Measurements from ENCODE around the gene CDKN2A. TPM values are rescaled to one million over a fixed set of nuclear protein-coding genes. Genes with fewer than 3 reads are reported as not detected.

The CDKN2A gene
- polyA plus RNA-seq, 1 of the 3 experiments (the other 2 are of a cell fraction): 41.4 TPM

- ChIA-PET CTCF (interaction anchor here (1.3 to 5.9 kb wide), 5 partner anchors 10 to 182 kb away, joined by 3 to 60 read pairs (median 5); partner anchors contain the start of gene CDKN2B), POLR2A (interaction anchor here (0.6 kb wide), 1 partner anchor 188 kb away, joined by 3 read pairs; no protein-coding TSS in a partner anchor)
- H3K9me3 ChIP-seq: no peaks in the 10 kb centered on the region
- H3K79me2 ChIP-seq (ENCODE audit: insufficient read depth): no peaks in the 10 kb centered on the region; the same call in 1 of the 2 replicates
- DNase-seq: peak; percentile 68
- no peaks in the 10 kb centered on the region for H3K27me3 ChIP-seq (ENCODE audit: insufficient read depth)
- H3K9me2 ChIP-seq: no peaks in the 10 kb centered on the region
- peak; percentile 28; the same call in 1 of the 2 replicates for TF ChIP-seq CTCF (IDR thresholded peaks at IDR 0.05)
- TF ChIP-seq NFIC (IDR thresholded peaks at IDR 0.05; ENCODE audit: borderline replicate concordance): 0 out of 2 replicates have a peak, but pooled peaks have one; percentile 2
- TF ChIP-seq POLR2AphosphoS5 (IDR thresholded peaks at IDR 0.05; ENCODE audit: low read depth, low read length): no peak
- H3K9ac ChIP-seq: peak overlapping the region; percentile 75
- H4K20me1 ChIP-seq (ENCODE audit: insufficient read depth): no peaks in the 10 kb centered on the region
- peak overlapping the region; percentile 30 to 72; a peak in 2 of 4 replicates for H3K27ac ChIP-seq (ENCODE audit: low read depth in 2 of 2, low read length in 1 of 2)
- peak overlapping the region; percentile 89 to 92 for H3K4me3 ChIP-seq (ENCODE audit: low read depth in 2 of 2, low read length in 1 of 2)
- peak overlapping the region; percentile 94 for H3K4me2 ChIP-seq
- WGBS (ENCODE audit: low lambda C conversion rate): 51% methylated on average over 29 of the region's 54 CpGs
- H2AFZ ChIP-seq (ENCODE audit: low read depth): peak overlapping the region; percentile 99
- H3K36me3 ChIP-seq (replicated peaks in 1 of 2; ENCODE audit: control insufficient read depth in 1 of 2, insufficient read depth in 2 of 2, low read length in 1 of 2): no peaks in the 10 kb centered on the region
- peaks cover 6% of the 10 kb centered on the region for H3F3A ChIP-seq (replicated peaks; ENCODE audit: insufficient read depth)
- H3K4me1 ChIP-seq (ENCODE audit: control insufficient read depth in 1 of 2, insufficient read depth in 2 of 2, low read depth in 1 of 2, low read length in 1 of 2): peaks cover 0 to 6% of the 10 kb centered on the region in 2 experiments; a peak in 2 of 4 replicates
These were observed 1.6 kb upstream of the CDKN2A start for GRCh38 chr9:21995666-21996398.

- DNase-seq: peak; percentile 79
- CTCF ChIA-PET: interaction anchor here (1.3 to 5.9 kb wide), 5 partner anchors 10 to 181 kb away, joined by 3 to 60 read pairs (median 5); partner anchors contain the start of gene CDKN2B
- no peaks in the 10 kb centered on the region for H3K9me3 ChIP-seq
- H3K4me3 ChIP-seq (ENCODE audit: low read depth in 2 of 2, low read length in 1 of 2): peak overlapping the region; percentile 89 to 92
- H4K20me1 ChIP-seq (ENCODE audit: insufficient read depth): no peaks in the 10 kb centered on the region
- no peaks in the 10 kb centered on the region; the same call in 1 of the 2 replicates for H3K79me2 ChIP-seq (ENCODE audit: insufficient read depth)
- peak overlapping the region; percentile 94 for H3K4me2 ChIP-seq
- no peaks in the 10 kb centered on the region for H3K36me3 ChIP-seq (replicated peaks in 1 of 2; ENCODE audit: control insufficient read depth in 1 of 2, insufficient read depth in 2 of 2, low read length in 1 of 2)
- H3K9ac ChIP-seq: peak overlapping the region; percentile 75
- peak overlapping the region; percentile 64 to 72; a peak in 3 of 4 replicates for H3K27ac ChIP-seq (ENCODE audit: low read depth in 2 of 2, low read length in 1 of 2)
- no peaks in the 10 kb centered on the region for H3K27me3 ChIP-seq (ENCODE audit: insufficient read depth)
- WGBS (ENCODE audit: low lambda C conversion rate): 2% methylated on average over 42 of the region's 56 CpGs
- peaks cover 6% of the 10 kb centered on the region for H3F3A ChIP-seq (replicated peaks; ENCODE audit: insufficient read depth)
- H2AFZ ChIP-seq (ENCODE audit: low read depth): peak overlapping the region; percentile 99
- POLR2A ChIA-PET: interaction anchor here (0.6 to 1.3 kb wide), 2 partner anchors 14 to 188 kb away, joined by 3 read pairs; partner anchors contain the start of gene CDKN2B
- H3K9me2 ChIP-seq: no peaks in the 10 kb centered on the region
- H3K4me1 ChIP-seq (ENCODE audit: control insufficient read depth in 1 of 2, insufficient read depth in 2 of 2, low read depth in 1 of 2, low read length in 1 of 2): peaks cover 0 to 6% of the 10 kb centered on the region in 2 experiments; a peak in 2 of 4 replicates
- TF ChIP-seq MAX (IDR thresholded peaks at IDR 0.05; ENCODE audit: low read depth) (peak; percentile 42), CTCF (IDR thresholded peaks at IDR 0.05) (0 out of 2 replicates have a peak, but pooled peaks have one; percentile 3), ELF1 (IDR thresholded peaks at IDR 0.05) (no peak), NFIC (IDR thresholded peaks at IDR 0.05; ENCODE audit: borderline replicate concordance) (0 out of 2 replicates have a peak, but pooled peaks have one; percentile 3), GABPA (IDR thresholded peaks at IDR 0.05; ENCODE audit: low read depth) (no peak), EZH2phosphoT487 (IDR thresholded peaks at IDR 0.05; ENCODE audit: borderline replicate concordance, low read depth) (no peak), SMC3 (IDR thresholded peaks at IDR 0.05; ENCODE audit: low read depth, low read length) (no peak; the same call in 1 of the 2 replicates), RFX5 (IDR thresholded peaks at IDR 0.05; ENCODE audit: low read length) (no peak), JUND (IDR thresholded peaks at IDR 0.05) (no peak), FOXM1 (IDR thresholded peaks at IDR 0.05; ENCODE audit: low read depth) (no peak), IRF3 (IDR thresholded peaks at IDR 0.05; ENCODE audit: low read depth, low read length) (no peak), YY1 (IDR thresholded peaks at IDR 0.05; ENCODE audit: low read depth) (no peak), MXI1 (IDR thresholded peaks at IDR 0.05; ENCODE audit: low read depth, low read length) (peak; percentile 76), TEAD4 (IDR thresholded peaks at IDR 0.05; ENCODE audit: borderline replicate concordance, insufficient read depth) (no peak), NRF1 (IDR thresholded peaks at IDR 0.05; ENCODE audit: low read depth, low read length) (no peak), FOSL2 (IDR thresholded peaks at IDR 0.05; ENCODE audit: borderline replicate concordance, low read depth) (no peak), SIN3A (IDR thresholded peaks at IDR 0.05; ENCODE audit: borderline replicate concordance, low read depth, low read length) (peak; percentile 8; the same call in 1 of the 2 replicates), CHD2 (IDR thresholded peaks at IDR 0.05; ENCODE audit: low read length, partially characterized antibody) (no peak), RAD21 (IDR thresholded peaks at IDR 0.05; ENCODE audit: low read length) (no peak)
These were observed 944 bp upstream of the CDKN2A start for GRCh38 chr9:21995006-21995665.

Measured in SK-N-SH (cell line).